ENCODE results near the gene TAPBPL.

DNA sequence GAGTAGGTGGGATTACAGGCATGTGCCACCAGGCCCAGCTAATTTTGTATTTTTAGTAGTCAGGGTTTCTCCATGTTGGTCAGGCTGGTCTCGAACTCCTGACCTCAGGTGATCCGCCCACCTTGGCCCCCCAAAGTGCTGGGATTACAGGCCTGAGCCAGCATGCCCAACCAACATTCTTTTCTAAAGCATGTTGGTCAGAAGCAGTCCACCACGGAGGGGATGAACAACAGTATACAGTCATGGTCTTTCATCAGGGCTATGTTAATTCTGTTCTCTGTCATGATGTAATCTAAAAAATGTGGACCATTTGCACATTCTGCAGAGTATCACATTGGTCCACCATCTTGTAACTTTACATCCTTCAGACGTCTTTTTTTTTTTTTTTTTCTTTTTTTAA lies 37.6 kb downstream of the TAPBPL start:
- TF ChIP-seq, protein P1, sequence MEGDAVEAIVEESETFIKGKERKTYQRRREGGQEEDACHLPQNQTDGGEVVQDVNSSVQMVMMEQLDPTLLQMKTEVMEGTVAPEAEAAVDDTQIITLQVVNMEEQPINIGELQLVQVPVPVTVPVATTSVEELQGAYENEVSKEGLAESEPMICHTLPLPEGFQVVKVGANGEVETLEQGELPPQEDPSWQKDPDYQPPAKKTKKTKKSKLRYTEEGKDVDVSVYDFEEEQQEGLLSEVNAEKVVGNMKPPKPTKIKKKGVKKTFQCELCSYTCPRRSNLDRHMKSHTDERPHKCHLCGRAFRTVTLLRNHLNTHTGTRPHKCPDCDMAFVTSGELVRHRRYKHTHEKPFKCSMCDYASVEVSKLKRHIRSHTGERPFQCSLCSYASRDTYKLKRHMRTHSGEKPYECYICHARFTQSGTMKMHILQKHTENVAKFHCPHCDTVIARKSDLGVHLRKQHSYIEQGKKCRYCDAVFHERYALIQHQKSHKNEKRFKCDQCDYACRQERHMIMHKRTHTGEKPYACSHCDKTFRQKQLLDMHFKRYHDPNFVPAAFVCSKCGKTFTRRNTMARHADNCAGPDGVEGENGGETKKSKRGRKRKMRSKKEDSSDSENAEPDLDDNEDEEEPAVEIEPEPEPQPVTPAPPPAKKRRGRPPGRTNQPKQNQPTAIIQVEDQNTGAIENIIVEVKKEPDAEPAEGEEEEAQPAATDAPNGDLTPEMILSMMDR (optimal IDR thresholded peaks at IDR 0.05 in 1 of 3, IDR thresholded peaks at IDR 0.05 in 1 of 3, conservative IDR thresholded peaks at IDR 0.05 in 1 of 3; ENCODE audit: extremely low read depth in 1 of 3, insufficient read depth in 2 of 3, low read length in 3 of 3): no peak
- TF ChIP-seq EZH2 (IDR thresholded peaks at IDR 0.05; ENCODE audit: low read length): no peak
